SK-N-SH (cell line): ENCODE results near the gene RPA3. TPM values are rescaled to one million over a fixed set of nuclear protein-coding genes. Genes with fewer than 3 reads are reported as not detected.

Experiments
- CTCF ChIA-PET: fragments of 300-600, 350-600 bp; formaldehyde crosslinking; extraction: SDS; loops from one replicate; lab custom pipeline; 2021; lab: Yijun Ruan, JAX
- POLR2A ChIA-PET: fragments of 350-600 bp; sonication (Branson Sonifier 250); formaldehyde crosslinking; extraction: SDS; loops from one replicate; lab custom pipeline; 2020; ENCODE audit warnings: antibody characterized with exemption, inconsistent platforms; lab: Yijun Ruan, JAX
- DNase-seq: peaks from one replicate; pipeline ENCODE4 v3.0.0; 2012
- H2AFZ ChIP-seq: fragments of 200-600 bp; sonication (generic); 2 replicates; pipeline ENCODE4 v1.8.1; 2016; ENCODE audit warnings: antibody characterized with exemption, mild to moderate bottlenecking, low read depth
- H3F3A ChIP-seq: fragments of 200-600 bp; sonication (generic); replicated peaks from 2 replicates; pipeline ENCODE3; 2016; ENCODE audit warnings: antibody characterized with exemption, mild to moderate bottlenecking; ENCODE audit not compliant: insufficient read depth
- H3K27ac ChIP-seq, 2 experiments: fragments of 200-500 bp in 1 of 2; fragments of 200-600 bp in 1 of 2; sonication (Bioruptor generic) in 1 of 2; sonication (generic), shearing (Covaris generic) in 1 of 2; 2 replicates each; pipeline versions ENCODE4 v1.5.1 to v1.6.1; 2014 to 2016; ENCODE audit warnings: low read depth in 2 of 2, inconsistent platforms in 1 of 2, low read length in 1 of 2, mild to moderate bottlenecking in 1 of 2, mixed read lengths in 1 of 2
- H3K27me3 ChIP-seq: fragments of 200-600 bp; sonication (generic), shearing (Covaris generic); 2 replicates; pipeline ENCODE4 v1.6.1; 2016; ENCODE audit warnings: mixed run types; ENCODE audit not compliant: insufficient read depth
- H3K36me3 ChIP-seq, 2 experiments: fragments of 200-500 bp in 1 of 2; fragments of 200-600 bp in 1 of 2; sonication (Bioruptor generic) in 1 of 2; sonication (generic) in 1 of 2; replicated peaks in 1 of 2; 2 replicates each; pipeline versions ENCODE3 to v1.5.1; 2014 to 2016; ENCODE audit warnings: low read length in 1 of 2, mild to moderate bottlenecking in 1 of 2; ENCODE audit not compliant: insufficient read depth in 2 of 2, control insufficient read depth in 1 of 2
- H3K4me1 ChIP-seq, 2 experiments: fragments of 200-500 bp in 1 of 2; fragments of 200-600 bp in 1 of 2; sonication (Bioruptor generic) in 1 of 2; sonication (generic), shearing (Covaris generic) in 1 of 2; 2 replicates each; pipeline versions ENCODE4 v1.5.1 to v1.6.1; 2014 to 2016; ENCODE audit warnings: low read depth in 1 of 2, low read length in 1 of 2, mixed run types in 1 of 2; ENCODE audit not compliant: insufficient read depth in 2 of 2, control insufficient read depth in 1 of 2
- H3K4me2 ChIP-seq: fragments of 200-600 bp; sonication (generic), shearing (Covaris generic); 2 replicates; pipeline ENCODE4 v1.6.1; 2017; ENCODE audit warnings: mixed run types
- H3K4me3 ChIP-seq, 2 experiments: fragments of 200-500 bp in 1 of 2; fragments of 200-600 bp in 1 of 2; sonication (Bioruptor generic) in 1 of 2; sonication (generic), shearing (Covaris generic) in 1 of 2; 2 replicates each; pipeline versions ENCODE4 v1.5.1 to v1.8.1; 2014 to 2016; ENCODE audit warnings: low read depth in 2 of 2, inconsistent platforms in 1 of 2, low read length in 1 of 2, mild to moderate bottlenecking in 1 of 2, mixed read lengths in 1 of 2, moderate library complexity in 1 of 2
- H3K79me2 ChIP-seq: fragments of 200-600 bp; sonication (generic); 2 replicates; pipeline ENCODE4 v1.8.1; 2017; ENCODE audit warnings: mild to moderate bottlenecking; ENCODE audit not compliant: insufficient read depth
- H3K9ac ChIP-seq: fragments of 200-600 bp; sonication (generic); 2 replicates; pipeline ENCODE4 v1.6.1; 2017; ENCODE audit warnings: mixed run types
- H3K9me2 ChIP-seq: fragments of 200-600 bp; sonication (generic); 2 replicates; pipeline ENCODE4 v1.6.1; 2017; ENCODE audit warnings: mixed run types
- H3K9me3 ChIP-seq: fragments of 200-600 bp; sonication (generic); 2 replicates; pipeline ENCODE4 v1.6.1; 2017; ENCODE audit warnings: mixed run types, mild to moderate bottlenecking, moderate library complexity
- H4K20me1 ChIP-seq: fragments of 200-600 bp; sonication (generic); 2 replicates; pipeline ENCODE4 v1.6.1; 2017; ENCODE audit warnings: mild to moderate bottlenecking, mixed run types; ENCODE audit not compliant: insufficient read depth
- CHD2 ChIP-seq: fragments of 150-350 bp; IDR thresholded peaks from 2 replicates; pipeline ENCODE4 v1.6.1; 2018; ENCODE audit warnings: low read length; ENCODE audit not compliant: partially characterized antibody
- EZH2phosphoT487 ChIP-seq: fragments of 200-600 bp; sonication (generic); IDR thresholded peaks from 2 replicates; pipeline ENCODE4 v1.6.1; 2017; ENCODE audit warnings: low read depth, mixed run types, mild to moderate bottlenecking, antibody characterized with exemption, moderate library complexity, borderline replicate concordance
- FOSL2 ChIP-seq: IDR thresholded peaks from 2 replicates; pipeline ENCODE4 v1.4.0; 2012; ENCODE audit warnings: low read depth, mild to moderate bottlenecking, moderate library complexity, borderline replicate concordance
- FOXM1 ChIP-seq: IDR thresholded peaks from 2 replicates; pipeline ENCODE4 v1.4.0; 2012; ENCODE audit warnings: low read depth, mild to moderate bottlenecking
- GABPA ChIP-seq: IDR thresholded peaks from 2 replicates; pipeline ENCODE4 v1.4.0; 2012; ENCODE audit warnings: low read depth, mild to moderate bottlenecking
- JUND ChIP-seq: IDR thresholded peaks from 2 replicates; pipeline ENCODE4 v1.4.0; 2012
- MXI1 ChIP-seq: IDR thresholded peaks from 2 replicates; pipeline ENCODE4 v1.6.1; 2012; ENCODE audit warnings: mild to moderate bottlenecking, low read depth, low read length, improper control_type of control experiment
- NRF1 ChIP-seq: IDR thresholded peaks from 2 replicates; pipeline ENCODE4 v1.6.1; 2012; ENCODE audit warnings: low read depth, mild to moderate bottlenecking, low read length
- POLR2AphosphoS5 ChIP-seq: IDR thresholded peaks from 2 replicates; pipeline ENCODE4 v1.6.1; 2012; ENCODE audit warnings: low read depth, low read length
- RAD21 ChIP-seq: IDR thresholded peaks from 2 replicates; pipeline ENCODE4 v1.6.1; 2012; ENCODE audit warnings: mild to moderate bottlenecking, low read length
- RCOR1 ChIP-seq: fragments of 150-350 bp; IDR thresholded peaks from 2 replicates; pipeline ENCODE4 v1.6.1; 2017; ENCODE audit warnings: antibody characterized with exemption, low read length
- SIN3A ChIP-seq: IDR thresholded peaks from 2 replicates; pipeline ENCODE4 v1.6.1; 2012; ENCODE audit warnings: low read depth, mild to moderate bottlenecking, low read length, moderate library complexity, borderline replicate concordance
- TAF1 ChIP-seq: IDR thresholded peaks from 2 replicates; pipeline ENCODE4 v1.6.1; 2012; ENCODE audit warnings: low read depth, mild to moderate bottlenecking, low read length, moderate library complexity, borderline replicate concordance
- USF2 ChIP-seq: fragments of 150-350 bp; IDR thresholded peaks from 2 replicates; pipeline ENCODE4 v1.6.1; 2017; ENCODE audit warnings: antibody characterized with exemption, low read length, low read depth, borderline replicate concordance
- YY1 ChIP-seq: IDR thresholded peaks from 2 replicates; pipeline ENCODE4 v1.4.0; 2012; ENCODE audit warnings: low read depth, mild to moderate bottlenecking
- WGBS: methylation state at CpG from one replicate; pipeline ENCODE4 v1.1.6; 2017; ENCODE audit warnings: low lambda C conversion rate; 5-methylcytosine and 5-hydroxymethylcytosine counted together
- polyA plus RNA-seq, 3 experiments: library from polyadenylated mRNA; depleted of rRNA; stranded (reverse); fragments of >200 nt; gene quantifications; 2 replicates each; pipeline ENCODE4 v1.2.3, GENCODE V29; 2012
- TF ChIP-seq, protein P1 (sequence below): IDR thresholded peaks from 2 replicates; pipeline ENCODE4 v1.4.0; 2012; ENCODE audit warnings: low read depth, borderline replicate concordance

Gene RPA3
- polyA plus RNA-seq, 1 of the 3 experiments (the other 2 are of a cell fraction): 39.0 TPM

- 95% methylated on average over 5 of the region's 5 CpGs for WGBS
Observed at GRCh38 chr7:7682861-7683260, 35.5 kb downstream of the RPA3 start.

GRCh38 chr7:7681936-7682329 lies 36.5 kb downstream of the RPA3 start:
- TF ChIP-seq RAD21 (0 out of 2 replicates have a peak, but pooled peaks have one; percentile 2), MXI1 (no peak)
- POLR2A ChIA-PET: interaction anchor here (0.7 to 2.1 kb wide), 4 partner anchors 40 to 614 kb away, joined by 3 to 16 read pairs (median 4); partner anchors contain the start of genes GLCCI1 and UMAD1
- Histone ChIP-seq H3K9me2 (no peaks in the 10 kb centered on the region), H4K20me1 (no peaks in the 10 kb centered on the region), H3K9me3 (no peaks in the 10 kb centered on the region), H3K27me3 (no peaks in the 10 kb centered on the region), H3K27ac (peak overlapping the region in 1 of 2 experiments; percentile 90; a peak in 2 of 4 replicates), H3K9ac (no peak overlapping the region), H3K4me2 (no peak overlapping the region), H2AFZ (peak overlapping the region; percentile 60; the same call in 1 of the 2 replicates), H3K79me2 (no peaks in the 10 kb centered on the region; the same call in 1 of the 2 replicates), H3K4me1 (peaks cover 0 to 12% of the 10 kb centered on the region in 2 experiments; a peak in 2 of 4 replicates), H3F3A (no peaks in the 10 kb centered on the region), H3K36me3 (peaks cover 0 to under 1% of the 10 kb centered on the region in 2 experiments), H3K4me3 (no peak overlapping the region)
- no peak for DNase-seq
- CTCF ChIA-PET: interaction anchor here (0.6 to 3.3 kb wide), 67 partner anchors 11 to 683 kb away, joined by 3 to 50 read pairs (median 6); partner anchors contain the start of genes RPA3 and UMAD1

More at GRCh38 chr7:7682861-7683260, 35.5 kb downstream of the RPA3 start:
- DNase-seq: no peak
- POLR2A ChIA-PET: interaction anchor here (2.1 kb wide), 1 partner anchor 287 kb away, joined by 16 read pairs; the partner anchor contains the start of gene GLCCI1
- no peaks in the 10 kb centered on the region for H3K36me3 ChIP-seq
- peaks cover 7 to 15% of the 10 kb centered on the region in 2 experiments; a peak in 3 of 4 replicates for H3K4me1 ChIP-seq
- H2AFZ ChIP-seq: no peak overlapping the region
- peak overlapping the region in 1 of 2 experiments; percentile 90; a peak in 1 of 4 replicates for H3K27ac ChIP-seq
- H3K27me3 ChIP-seq: no peaks in the 10 kb centered on the region
- no peaks in the 10 kb centered on the region for H3K9me3 ChIP-seq
- H4K20me1 ChIP-seq: no peaks in the 10 kb centered on the region
- TF ChIP-seq CHD2 (no peak), POLR2AphosphoS5 (no peak), USF2 (no peak), GABPA (no peak), MXI1 (no peak)
- no peaks in the 10 kb centered on the region; the same call in 1 of the 2 replicates for H3K79me2 ChIP-seq
- no peak overlapping the region for H3K9ac ChIP-seq
- H3K4me3 ChIP-seq: no peak overlapping the region
- H3K4me2 ChIP-seq: no peak overlapping the region
- H3K9me2 ChIP-seq: no peaks in the 10 kb centered on the region
- CTCF ChIA-PET: interaction anchor here (1.7 to 3.3 kb wide), 7 partner anchors 15 to 613 kb away, joined by 5 to 37 read pairs (median 19); no protein-coding TSS in a partner anchor
- no peaks in the 10 kb centered on the region for H3F3A ChIP-seq

GRCh38 chr7:7681191-7681935 lies 37.0 kb downstream of the RPA3 start:
- peak; percentile 48 for DNase-seq
- H3K9me2 ChIP-seq: no peaks in the 10 kb centered on the region
- ChIA-PET POLR2A (interaction anchor here (0.7 to 2.1 kb wide), 5 partner anchors 39 to 614 kb away, joined by 3 to 16 read pairs (median 3); partner anchors contain the start of genes GLCCI1 and UMAD1), CTCF (interaction anchor here (0.6 to 3.3 kb wide), 85 partner anchors 11 to 684 kb away, joined by 3 to 50 read pairs (median 5); partner anchors contain the start of genes RPA3 and UMAD1)
- H3K4me3 ChIP-seq: no peak overlapping the region
- peak overlapping the region in 1 of 2 experiments; percentile 90; a peak in 2 of 4 replicates for H3K27ac ChIP-seq
- H3K4me1 ChIP-seq: peaks cover 0 to 12% of the 10 kb centered on the region in 2 experiments; a peak in 2 of 4 replicates
- no peak overlapping the region for H3K4me2 ChIP-seq
- no peaks in the 10 kb centered on the region for H3K9me3 ChIP-seq
- 45% methylated on average over 7 of the region's 7 CpGs for WGBS
- H3F3A ChIP-seq: peaks cover under 1% of the 10 kb centered on the region
- no peaks in the 10 kb centered on the region for H3K27me3 ChIP-seq
- no peak overlapping the region for H3K9ac ChIP-seq
- no peaks in the 10 kb centered on the region; the same call in 1 of the 2 replicates for H3K79me2 ChIP-seq
- peak overlapping the region; percentile 60; the same call in 1 of the 2 replicates for H2AFZ ChIP-seq
- peaks cover 0 to 6% of the 10 kb centered on the region in 2 experiments for H3K36me3 ChIP-seq
- no peaks in the 10 kb centered on the region for H4K20me1 ChIP-seq
- TF ChIP-seq RAD21 (peak; percentile 93), SIN3A (no peak), YY1 (no peak), TAF1 (no peak), NRF1 (no peak), USF2 (no peak), FOXM1 (no peak), EZH2phosphoT487 (no peak), JUND (no peak), RCOR1 (peak; percentile 37; the same call in 1 of the 2 replicates), POLR2AphosphoS5 (no peak), FOSL2 (no peak)
- TF ChIP-seq, protein P1, sequence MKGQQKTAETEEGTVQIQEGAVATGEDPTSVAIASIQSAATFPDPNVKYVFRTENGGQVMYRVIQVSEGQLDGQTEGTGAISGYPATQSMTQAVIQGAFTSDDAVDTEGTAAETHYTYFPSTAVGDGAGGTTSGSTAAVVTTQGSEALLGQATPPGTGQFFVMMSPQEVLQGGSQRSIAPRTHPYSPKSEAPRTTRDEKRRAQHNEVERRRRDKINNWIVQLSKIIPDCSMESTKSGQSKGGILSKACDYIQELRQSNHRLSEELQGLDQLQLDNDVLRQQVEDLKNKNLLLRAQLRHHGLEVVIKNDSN: no peak
